Neuronal stem cell (in vitro differentiated cells): Measurements from ENCODE around the gene SCFD2.

Source experiments
- DNase-seq: peaks from one replicate; pipeline ENCODE4 v3.0.0-alpha.2; 2013; ENCODE audit warnings: low spot score
- H2AFZ ChIP-seq: one replicate; pipeline ENCODE4 v1.6.1; 2013; ENCODE audit warnings: mild to moderate bottlenecking, low read length, inconsistent platforms
- H2AK5ac ChIP-seq: 2 replicates; pipeline ENCODE4 v1.6.1; 2013; ENCODE audit warnings: low read depth, mild to moderate bottlenecking, inconsistent platforms, low read length, moderate library complexity, mixed read lengths
- H2BK120ac ChIP-seq: 2 replicates; pipeline ENCODE4 v1.6.1; 2013; ENCODE audit warnings: low read depth, mild to moderate bottlenecking, inconsistent platforms, low read length, moderate library complexity, mixed read lengths
- H2BK12ac ChIP-seq: one replicate; pipeline ENCODE4 v1.6.1; 2013; ENCODE audit warnings: low read length, inconsistent platforms
- H2BK15ac ChIP-seq: 2 replicates; pipeline ENCODE4 v1.6.1; 2013; ENCODE audit warnings: mild to moderate bottlenecking, low read length, inconsistent platforms, mixed read lengths
- H2BK5ac ChIP-seq: one replicate; pipeline ENCODE4 v1.6.1; 2013; ENCODE audit warnings: inconsistent platforms, mild to moderate bottlenecking, low read length, moderate library complexity
- H3K14ac ChIP-seq: one replicate; pipeline ENCODE4 v1.6.1; 2013; ENCODE audit warnings: low read length, inconsistent platforms
- H3K18ac ChIP-seq: 2 replicates; pipeline ENCODE4 v1.6.1; 2013; ENCODE audit warnings: low read length, inconsistent platforms
- H3K23ac ChIP-seq: 2 replicates; pipeline ENCODE4 v1.6.1; 2013; ENCODE audit warnings: low read depth, mild to moderate bottlenecking, mixed read lengths, low read length, inconsistent platforms; ENCODE audit not compliant: poor library complexity
- H3K27ac ChIP-seq: replicated peaks from 3 replicates; pipeline ENCODE4 v1.5.1; 2013; ENCODE audit warnings: low read length, inconsistent platforms
- H3K27me3 ChIP-seq, 3 experiments: 2 replicates each; pipeline ENCODE4 v1.6.1; 2013; ENCODE audit warnings: low read length in 3 of 3, mild to moderate bottlenecking in 2 of 3, inconsistent platforms in 1 of 3, low read depth in 1 of 3, mixed read lengths in 1 of 3, moderate library complexity in 1 of 3; ENCODE audit not compliant: control insufficient read depth in 3 of 3, insufficient read depth in 3 of 3
- H3K36me3 ChIP-seq, 2 donors: replicated peaks in 1 of 2; 2 replicates each; pipeline ENCODE4 v1.6.1; 2013; ENCODE audit warnings: low read length in 2 of 2; ENCODE audit not compliant: control insufficient read depth in 2 of 2, insufficient read depth in 2 of 2
- H3K4ac ChIP-seq: 2 replicates; pipeline ENCODE4 v1.6.1; 2013; ENCODE audit warnings: inconsistent platforms, mild to moderate bottlenecking, low read length, moderate library complexity
- H3K4me1 ChIP-seq, 2 donors: 1 replicate in 1 of 2; 2 replicates in 1 of 2; pipeline ENCODE4 v1.6.1; 2013; ENCODE audit warnings: low read length in 2 of 2, low read depth in 1 of 2; ENCODE audit not compliant: control insufficient read depth in 2 of 2, insufficient read depth in 1 of 2
- H3K4me2 ChIP-seq: one replicate; pipeline ENCODE4 v1.6.1; 2013; ENCODE audit warnings: mild to moderate bottlenecking, low read length, inconsistent platforms; ENCODE audit not compliant: insufficient read depth, poor library complexity, severe bottlenecking
- H3K4me3 ChIP-seq, 2 donors: 2 replicates each; pipeline ENCODE4 v1.5.1; 2013; ENCODE audit warnings: low read length in 2 of 2, mild to moderate bottlenecking in 2 of 2, inconsistent platforms in 1 of 2, moderate library complexity in 1 of 2
- H3K79me1 ChIP-seq: one replicate; pipeline ENCODE4 v1.6.1; 2013; ENCODE audit warnings: low read depth, mild to moderate bottlenecking, inconsistent platforms, low read length, moderate library complexity
- H3K9ac ChIP-seq: one replicate; pipeline ENCODE4 v1.6.1; 2013; ENCODE audit warnings: mild to moderate bottlenecking, low read depth, low read length, inconsistent platforms; ENCODE audit not compliant: poor library complexity
- H3K9me3 ChIP-seq, 2 donors: replicated peaks in 1 of 2; 2 replicates each; pipeline versions ENCODE3 to v1.6.1; 2013; ENCODE audit warnings: low read length in 2 of 2, mild to moderate bottlenecking in 2 of 2, inconsistent platforms in 1 of 2, low read depth in 1 of 2, mixed read lengths in 1 of 2, moderate library complexity in 1 of 2; ENCODE audit not compliant: control insufficient read depth in 2 of 2, insufficient read depth in 1 of 2
- H4K8ac ChIP-seq: one replicate; pipeline ENCODE4 v1.6.1; 2013; ENCODE audit warnings: low read depth, mild to moderate bottlenecking, inconsistent platforms, low read length, moderate library complexity
- H4K91ac ChIP-seq: one replicate; pipeline ENCODE4 v1.6.1; 2013; ENCODE audit warnings: low read length, low read depth, mild to moderate bottlenecking, inconsistent platforms; ENCODE audit not compliant: poor library complexity
- WGBS, 2 donors: extraction: QIAGEN DNeasy Blood & Tissue Kit; methylation state at CpG; one replicate each; pipeline ENCODE4 v1.1.7; 2013; ENCODE audit warnings: missing lambda C conversion rate in 2 of 2, mixed read lengths in 1 of 2; ENCODE audit not compliant: insufficient read length in 2 of 2, insufficient replicate concordance in 1 of 2; ENCODE audit errors: extremely low coverage in 2 of 2; 5-methylcytosine and 5-hydroxymethylcytosine counted together

SCFD2 gene

DNA sequence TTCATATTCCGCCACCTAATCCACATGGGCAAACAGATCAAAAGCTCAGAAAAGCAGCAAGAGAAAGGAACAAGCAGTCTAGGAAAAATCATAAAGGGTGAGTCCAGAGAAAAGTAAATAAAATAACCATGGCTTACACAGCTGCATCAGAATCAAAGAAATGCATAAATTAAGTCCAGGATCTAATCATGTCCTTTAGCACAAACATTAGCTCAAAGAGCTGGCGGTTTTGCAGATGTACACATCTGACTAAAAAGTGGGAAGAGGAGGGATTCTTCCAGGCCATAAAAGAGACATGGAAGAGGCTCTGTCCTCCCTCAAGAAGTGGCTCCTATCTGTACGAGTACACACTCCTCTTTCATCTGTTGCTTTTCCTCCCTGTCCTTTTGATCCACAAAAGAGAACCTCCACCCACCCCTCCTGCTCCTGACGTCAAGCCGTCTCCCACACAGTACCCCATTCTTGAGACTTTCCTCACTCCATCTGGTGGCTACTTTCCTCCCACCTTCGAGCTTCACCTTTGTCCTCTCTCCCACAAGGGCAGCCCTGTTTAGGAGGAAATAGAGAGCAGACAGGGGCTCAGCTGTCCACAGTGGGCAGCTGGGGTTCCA lies 411.2 kb downstream of the SCFD2 start:
- no peak for DNase-seq
- H3K4me2 ChIP-seq, result no peak overlapping the region
- H3K36me3 ChIP-seq, result no peaks in the 10 kb centered on the region
- H3K23ac ChIP-seq, result no peak overlapping the region
- peak overlapping the region; percentile 42 for H2AFZ ChIP-seq
- peaks cover 32 to 34% of the 10 kb centered on the region in 2 donors for H3K4me1 ChIP-seq
- no peak overlapping the region for H3K4me3 ChIP-seq
- H4K91ac ChIP-seq, result no peak overlapping the region
- H4K8ac ChIP-seq, result no peak overlapping the region
- no peaks in the 10 kb centered on the region for H3K9me3 ChIP-seq
- peak overlapping the region; percentile 47 for H2BK12ac ChIP-seq
- H2BK120ac ChIP-seq, result no peak overlapping the region
- peak overlapping the region; percentile 78 for H3K18ac ChIP-seq
- H2AK5ac ChIP-seq, result no peak overlapping the region
- H3K14ac ChIP-seq, result no peak overlapping the region
- no peaks in the 10 kb centered on the region for H3K27me3 ChIP-seq
- no peak overlapping the region for H3K4ac ChIP-seq
- H3K27ac ChIP-seq, result no peak overlapping the region
- no peak overlapping the region for H3K9ac ChIP-seq
- no CpG with 5 or more reads among the region's 6 CpGs for WGBS, 2 donors
- H2BK15ac ChIP-seq, result no peak overlapping the region
- H3K79me1 ChIP-seq, result no peaks in the 10 kb centered on the region
- H2BK5ac ChIP-seq, result no peak overlapping the region

DNA sequence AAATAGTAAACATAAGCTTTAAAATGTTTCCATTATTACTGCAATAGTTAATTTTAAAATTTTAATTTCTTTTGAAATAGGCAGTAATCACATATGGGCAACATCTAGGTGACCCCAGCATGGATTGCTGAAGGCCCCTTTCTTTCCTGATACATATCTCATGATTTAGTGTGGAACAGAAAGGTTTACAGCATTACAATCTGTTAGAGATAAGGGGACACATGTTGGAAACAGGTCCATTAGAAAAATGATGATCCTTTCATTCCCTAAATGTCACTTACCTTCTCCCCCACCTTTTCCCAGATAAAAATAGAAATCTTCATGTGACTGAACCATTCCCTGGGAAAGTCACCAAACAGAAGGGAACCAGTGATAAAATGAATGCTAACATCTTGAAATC lies 413.3 kb downstream of the SCFD2 start:
- H3K4me2 ChIP-seq, result no peak overlapping the region
- H4K8ac ChIP-seq, result no peak overlapping the region
- no peak overlapping the region for H2AFZ ChIP-seq
- no peak overlapping the region for H2BK120ac ChIP-seq
- H3K18ac ChIP-seq, result no peak overlapping the region
- peaks cover 17 to 31% of the 10 kb centered on the region in 2 donors for H3K4me1 ChIP-seq
- no peak overlapping the region for H3K4ac ChIP-seq
- no peak overlapping the region for H2BK12ac ChIP-seq
- no peak for DNase-seq
- no peak overlapping the region for H2BK5ac ChIP-seq
- H3K27me3 ChIP-seq, result no peaks in the 10 kb centered on the region
- H3K79me1 ChIP-seq, result no peaks in the 10 kb centered on the region
- no peaks in the 10 kb centered on the region for H3K9me3 ChIP-seq
- H2BK15ac ChIP-seq, result no peak overlapping the region
- H3K36me3 ChIP-seq, result no peaks in the 10 kb centered on the region
- H3K9ac ChIP-seq, result no peak overlapping the region
- no peak overlapping the region for H2AK5ac ChIP-seq
- H3K4me3 ChIP-seq, result no peak overlapping the region
- no peak overlapping the region for H3K23ac ChIP-seq
- no peak overlapping the region for H4K91ac ChIP-seq
- no peak overlapping the region for H3K14ac ChIP-seq
- H3K27ac ChIP-seq, result no peak overlapping the region

DNA sequence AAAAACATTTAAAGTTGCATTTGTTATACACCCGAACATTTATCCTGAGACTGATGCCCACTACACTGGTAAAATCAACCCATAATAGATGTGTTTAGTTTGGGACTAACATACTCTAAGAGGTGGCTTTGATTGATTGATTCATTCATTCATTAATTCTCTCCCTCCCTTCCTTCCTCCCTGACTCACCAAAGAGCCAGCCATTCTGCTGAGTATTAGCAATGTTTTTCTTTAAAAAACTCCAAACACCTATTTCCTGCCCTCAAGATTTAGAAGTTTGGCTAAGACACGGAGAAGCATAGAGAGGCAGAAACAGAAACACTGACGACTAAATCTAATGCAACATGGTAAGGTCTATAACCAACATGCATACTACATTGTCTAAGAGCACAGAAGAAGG lies 414.8 kb downstream of the SCFD2 start:
- H3K4ac ChIP-seq, result no peak overlapping the region
- no peak overlapping the region for H2BK15ac ChIP-seq
- H3K4me2 ChIP-seq, result no peak overlapping the region
- DNase-seq, result no peak
- no peak overlapping the region for H4K8ac ChIP-seq
- H4K91ac ChIP-seq, result no peak overlapping the region
- H3K4me1 ChIP-seq, result peaks cover 13 to 20% of the 10 kb centered on the region in 2 donors
- WGBS, 2 donors, result no CpG with 5 or more reads among the region's 3 CpGs
- no peak overlapping the region for H3K9ac ChIP-seq
- no peak overlapping the region for H2BK120ac ChIP-seq
- no peaks in the 10 kb centered on the region for H3K36me3 ChIP-seq
- no peak overlapping the region for H2BK5ac ChIP-seq
- H3K4me3 ChIP-seq, result no peak overlapping the region
- H2AFZ ChIP-seq, result no peak overlapping the region
- no peak overlapping the region for H3K14ac ChIP-seq
- no peak overlapping the region for H3K27ac ChIP-seq
- H3K9me3 ChIP-seq, result no peaks in the 10 kb centered on the region
- no peaks in the 10 kb centered on the region for H3K79me1 ChIP-seq
- H3K18ac ChIP-seq, result no peak overlapping the region
- peak overlapping the region; percentile 92 for H2BK12ac ChIP-seq
- H3K23ac ChIP-seq, result no peak overlapping the region
- no peak overlapping the region for H2AK5ac ChIP-seq
- H3K27me3 ChIP-seq, result no peaks in the 10 kb centered on the region

DNA sequence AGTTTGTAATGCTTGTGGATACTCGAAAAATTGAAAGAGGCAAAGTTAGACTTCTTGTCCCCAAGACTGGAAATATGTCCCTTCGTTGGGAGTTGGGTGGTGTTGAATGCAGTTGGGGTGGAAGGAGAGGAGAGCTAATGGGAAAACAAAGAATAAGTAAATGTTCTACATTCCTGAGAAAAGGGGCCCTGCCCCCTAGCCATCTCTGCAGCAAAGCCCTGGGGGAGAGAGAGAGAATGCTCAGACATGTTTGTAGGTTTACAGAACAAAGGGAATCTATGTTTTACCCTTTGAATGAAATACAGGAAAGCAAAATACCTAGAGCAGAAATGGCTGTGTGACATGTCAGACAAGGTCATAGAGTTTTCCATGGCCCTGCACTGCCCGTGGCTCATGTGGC lies 415.6 kb downstream of the SCFD2 start:
- Histone ChIP-seq H3K36me3 (no peaks in the 10 kb centered on the region), H3K18ac (peak overlapping the region; percentile 68), H2BK5ac (no peak overlapping the region), H2BK15ac (no peak overlapping the region), H3K27me3 (no peaks in the 10 kb centered on the region), H3K4me2 (no peak overlapping the region), H2AFZ (no peak overlapping the region), H2BK12ac (peak overlapping the region; percentile 92), H4K8ac (no peak overlapping the region), H3K4me3 (no peak overlapping the region), H3K9me3 (no peaks in the 10 kb centered on the region), H2AK5ac (no peak overlapping the region), H3K4ac (peak overlapping the region; percentile 10), H3K4me1 (peaks cover 13 to 20% of the 10 kb centered on the region in 2 donors), H3K23ac (no peak overlapping the region), H2BK120ac (no peak overlapping the region), H3K14ac (no peak overlapping the region), H3K9ac (no peak overlapping the region), H3K27ac (no peak overlapping the region), H4K91ac (no peak overlapping the region), H3K79me1 (no peaks in the 10 kb centered on the region)
- no peak for DNase-seq
- WGBS, 2 donors, result no CpG with 5 or more reads among the region's 3 CpGs
